HG03159 (cell line): ENCODE data around the gene VPS26B.
"Not testable (repeated sequence)": the region's sequence is repeated elsewhere in the genome, so short reads cannot be mapped to it uniquely, and the experiment has no call there.

ENCODE experiments used
- ATAC-seq: cut with Tn5 transposase; IDR thresholded peaks from one replicate; pipeline ENCODE4 v1.9.1; 2021; ENCODE audit warnings: mild to moderate bottlenecking, moderate library complexity; ENCODE audit not compliant: unreplicated experiment

Gene VPS26B

DNA sequence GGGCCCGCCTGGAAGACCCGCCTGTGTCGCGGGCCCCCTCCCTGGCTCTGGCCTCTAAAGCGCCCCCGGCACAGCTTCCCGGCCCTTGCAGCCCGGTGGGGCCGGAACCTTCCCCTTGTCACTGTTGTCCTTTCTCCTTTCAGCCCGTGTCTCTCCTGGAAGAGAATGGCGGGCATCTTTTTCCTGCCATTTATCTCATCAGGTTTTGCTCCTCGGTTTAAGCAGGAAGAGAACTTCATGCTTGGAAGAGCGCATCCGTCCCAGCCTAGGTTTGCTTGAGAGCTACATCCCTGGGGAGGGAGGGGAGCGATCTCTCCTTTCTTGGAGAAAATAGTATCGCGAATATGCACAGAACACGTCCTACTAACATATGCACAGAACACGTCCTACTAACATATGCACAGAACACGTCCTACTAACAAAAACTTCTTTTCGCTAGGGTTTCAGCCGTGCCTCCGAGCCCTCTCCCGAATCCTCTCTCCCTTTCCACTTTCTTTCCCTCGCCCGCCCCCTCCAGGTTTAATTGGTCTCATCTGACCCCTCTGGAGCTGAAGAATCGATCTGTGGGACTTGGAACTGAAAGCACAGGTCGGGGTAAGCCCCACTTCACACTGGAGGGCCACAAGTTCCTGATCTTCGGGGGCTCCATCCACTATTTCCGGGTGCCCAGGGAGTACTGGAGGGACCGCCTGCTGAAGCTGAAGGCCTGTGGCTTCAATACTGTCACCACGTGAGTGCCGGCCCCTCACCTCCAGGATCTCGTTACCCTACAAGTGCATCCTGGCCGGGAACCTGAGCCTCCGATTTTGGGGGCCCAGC lies 52.9 kb downstream of the VPS26B start:
- ATAC-seq: no peak

DNA sequence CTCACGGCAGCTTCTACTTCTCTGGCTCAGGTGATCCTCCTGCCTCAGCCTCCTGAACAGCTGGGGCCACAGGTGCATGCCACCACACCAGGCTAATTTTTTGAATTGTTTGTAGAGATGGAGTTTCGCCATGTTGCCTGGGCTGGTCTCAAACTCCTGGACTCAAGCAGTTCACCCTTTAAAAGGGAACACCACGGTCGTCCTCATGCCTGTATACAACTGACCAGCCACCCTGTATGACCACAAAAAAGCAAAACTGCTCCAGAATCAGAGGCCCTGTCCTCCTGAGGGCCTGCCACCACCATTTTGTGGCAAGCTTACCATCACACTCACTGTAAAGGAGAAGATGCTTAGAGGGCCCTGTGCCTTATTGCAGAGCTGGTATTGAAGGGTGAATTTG lies 53.9 kb downstream of the VPS26B start:
- no peak for ATAC-seq

GRCh38 chr11:134281635-134282034 lies 57.2 kb downstream of the VPS26B start:
- not testable (repeated sequence) for ATAC-seq

- ATAC-seq: no peak
These were observed 57.9 kb downstream of the VPS26B start for GRCh38 chr11:134282121-134283045.

DNA sequence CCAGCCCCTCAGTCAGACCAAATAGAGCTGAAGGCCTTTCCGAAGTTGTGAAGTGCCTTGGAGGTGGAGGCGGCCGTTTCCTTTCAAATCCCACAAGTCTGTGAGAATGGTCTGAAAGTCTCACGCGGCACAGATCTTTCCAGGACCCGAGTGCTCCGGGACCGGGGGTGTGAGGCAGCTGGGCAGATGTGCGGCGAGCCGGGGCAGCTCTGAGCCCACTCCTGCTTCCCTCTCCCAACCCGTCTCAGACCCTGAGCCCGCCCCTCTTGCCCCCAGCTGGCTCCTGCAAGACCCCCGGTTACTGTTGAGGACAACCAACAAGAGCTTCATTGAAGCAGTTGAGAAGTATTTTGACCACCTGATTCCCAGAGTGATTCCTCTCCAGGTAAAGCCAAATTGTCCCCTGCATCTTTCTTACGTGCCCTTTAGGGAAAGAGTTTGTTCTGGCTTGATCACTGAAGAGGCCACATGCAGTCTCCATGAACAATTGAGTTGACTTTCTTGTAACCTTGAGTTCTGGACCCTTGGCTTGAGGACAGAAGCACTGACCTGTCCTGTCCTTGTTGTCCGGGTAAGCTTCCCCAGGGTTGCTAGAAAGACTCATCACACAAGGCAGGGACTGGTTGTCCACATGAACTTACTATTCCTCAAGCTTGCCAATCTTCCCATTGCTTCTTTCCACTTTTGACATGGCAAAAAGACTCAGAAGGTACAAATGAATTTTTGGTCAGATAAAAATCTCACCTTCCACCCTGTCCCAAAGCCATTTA lies 59.2 kb downstream of the VPS26B start:
- no peak for ATAC-seq

GRCh38 chr11:134284349-134284748 lies 59.9 kb downstream of the VPS26B start:
- ATAC-seq: not testable (repeated sequence)

- ATAC-seq: no peak
These were observed 63.1 kb downstream of the VPS26B start for GRCh38 chr11:134287561-134287960.

DNA sequence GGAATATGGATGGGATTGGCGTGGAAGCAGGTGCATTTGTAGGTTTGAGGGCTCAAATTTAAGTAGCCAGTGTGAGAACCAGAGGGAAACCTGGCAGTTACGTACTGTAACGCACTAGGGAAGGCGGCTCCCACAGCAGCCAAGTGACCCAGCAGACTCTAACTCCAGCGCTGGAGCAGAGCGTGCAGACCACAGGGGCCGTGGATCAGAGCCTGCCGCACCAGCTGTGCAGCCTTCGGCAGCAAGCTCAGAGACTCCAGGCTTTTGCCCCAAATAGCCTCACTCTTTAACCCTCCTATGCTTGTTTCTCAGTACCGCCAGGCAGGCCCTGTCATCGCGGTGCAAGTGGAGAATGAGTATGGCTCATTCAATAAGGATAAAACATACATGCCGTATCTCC lies 64.0 kb downstream of the VPS26B start:
- no peak for ATAC-seq

GRCh38 chr11:134289167-134289566 lies 64.7 kb downstream of the VPS26B start:
- ATAC-seq: no peak

DNA sequence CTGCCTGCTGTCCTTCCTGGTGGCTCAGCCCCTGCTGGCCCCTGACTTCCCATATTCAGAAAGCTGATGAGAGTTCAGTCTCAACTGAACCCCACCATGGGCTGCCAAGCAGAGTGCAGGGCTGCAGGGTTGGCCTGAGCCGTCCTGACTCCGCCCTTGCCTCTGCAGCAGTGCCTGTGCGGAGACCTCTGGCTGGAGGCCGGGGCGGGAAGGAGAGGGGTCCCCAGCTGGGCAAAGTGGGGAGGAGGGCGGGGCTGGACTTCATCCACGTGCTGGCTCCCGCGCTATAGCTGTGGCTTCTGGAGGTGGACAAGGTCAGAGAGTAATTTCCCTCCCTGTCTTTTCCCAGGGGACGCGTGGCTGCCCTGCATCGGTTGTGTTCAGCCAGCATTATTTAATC lies 65.3 kb downstream of the VPS26B start:
- ATAC-seq: no peak

- no peak for ATAC-seq
These were observed 66.2 kb downstream of the VPS26B start for GRCh38 chr11:134290646-134291045.

DNA sequence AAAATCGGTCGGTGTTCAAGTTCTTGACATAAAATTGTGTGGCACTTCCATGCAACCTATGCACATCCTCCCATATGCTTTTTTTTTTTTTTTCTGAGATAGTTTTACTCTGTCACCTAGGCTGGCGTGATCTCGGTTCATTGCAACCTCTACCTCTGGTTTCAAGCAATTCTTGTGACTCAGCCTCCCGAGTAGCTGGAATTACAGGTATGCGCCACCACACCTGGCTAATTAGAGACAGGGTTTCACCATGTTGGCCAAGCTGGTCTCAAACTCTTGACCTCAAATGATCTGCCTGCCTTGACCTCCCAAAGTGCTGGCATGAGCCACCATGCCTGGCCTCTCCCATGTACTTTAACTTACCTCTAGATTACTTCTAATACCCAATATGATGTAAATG lies 66.7 kb downstream of the VPS26B start:
- no peak for ATAC-seq

DNA sequence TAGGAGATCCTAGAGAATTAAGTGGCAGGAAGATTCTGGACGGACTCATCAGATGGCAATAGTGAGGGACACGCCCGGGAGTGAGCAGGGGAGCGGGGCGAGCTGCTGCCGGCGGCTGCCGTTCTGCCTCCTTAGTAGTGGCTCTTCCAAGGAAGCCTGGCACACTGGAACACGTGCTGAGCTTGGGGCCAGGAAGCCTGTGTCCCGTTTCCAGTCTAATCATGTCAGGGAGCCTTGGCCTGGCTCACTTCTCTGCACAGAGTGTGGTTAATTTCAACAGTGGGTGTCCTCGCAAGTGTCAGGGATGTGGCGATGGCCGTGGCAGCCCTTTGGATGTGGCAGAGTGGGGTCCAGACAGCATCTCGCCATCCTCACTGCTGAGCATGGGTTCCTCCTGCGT lies 68.2 kb downstream of the VPS26B start:
- ATAC-seq: no peak

DNA sequence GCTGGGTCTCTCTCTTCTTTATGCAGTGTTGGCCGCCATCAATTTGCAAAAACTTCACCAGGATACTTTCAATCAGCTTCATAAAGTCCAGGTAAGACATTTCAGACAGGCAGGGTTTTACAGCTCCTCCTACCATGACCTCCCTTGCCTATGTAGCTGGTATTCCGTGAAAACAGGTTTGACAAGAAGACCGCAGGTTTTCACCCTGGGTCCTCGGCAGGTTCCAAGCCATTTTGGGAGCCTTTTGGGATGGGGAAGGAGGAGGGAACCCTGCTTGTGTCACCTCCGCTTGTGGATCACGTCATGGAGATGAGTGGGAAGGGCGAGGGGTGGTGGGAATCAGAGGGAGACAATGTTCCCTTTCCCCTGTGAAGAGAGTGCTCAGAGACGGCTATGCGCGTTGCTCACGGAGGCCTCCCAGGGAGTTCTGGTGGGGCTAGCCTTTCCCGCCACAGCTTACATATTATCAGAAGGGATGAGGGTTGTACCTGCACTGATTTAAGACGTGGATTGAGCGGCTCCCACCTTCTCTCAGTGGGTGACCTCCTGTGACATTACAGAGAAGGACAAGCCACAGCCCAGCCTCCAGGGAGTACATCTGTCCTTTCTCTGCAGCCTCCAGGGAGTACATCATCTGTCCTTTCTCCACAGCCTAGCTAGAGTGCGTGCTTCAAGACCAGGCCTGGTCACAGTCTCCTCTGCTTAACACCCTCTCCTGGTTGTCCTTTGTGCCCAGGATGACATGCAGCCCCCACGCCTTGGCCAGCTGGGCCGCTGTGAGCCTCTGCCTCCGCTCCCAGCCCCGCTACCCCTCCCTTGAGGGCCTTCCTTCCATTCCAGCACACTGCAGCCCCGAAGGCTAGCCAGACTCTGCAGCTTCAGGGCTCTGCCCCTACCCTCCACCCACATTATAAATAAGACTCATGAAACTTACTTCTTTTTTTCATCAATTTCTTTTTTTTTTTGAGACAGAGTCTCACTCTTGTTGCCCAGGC lies 68.9 kb downstream of the VPS26B start:
- ATAC-seq: no peak

DNA sequence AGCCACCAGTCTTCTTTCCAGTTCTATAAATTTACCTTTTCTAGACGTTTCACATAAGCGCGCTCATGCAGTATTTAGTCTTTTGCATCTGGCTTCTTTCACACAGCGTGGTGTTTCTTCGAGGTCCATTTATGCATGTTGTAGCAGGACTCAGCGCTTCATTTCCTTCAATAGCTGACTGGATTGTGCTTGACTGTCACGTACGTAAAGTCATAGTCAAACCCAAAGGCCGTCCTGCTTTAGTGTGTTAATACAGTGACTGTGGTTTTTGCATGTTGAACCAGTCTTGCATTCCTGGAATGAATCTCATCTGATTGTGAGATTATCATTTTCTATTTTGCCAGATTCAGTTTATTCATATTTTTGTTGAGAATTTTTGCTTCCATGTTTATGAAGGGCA lies 70.2 kb downstream of the VPS26B start:
- ATAC-seq: no peak
